Measurements from ENCODE around the gene MRPS27. TPM values are rescaled to one million over a fixed set of nuclear protein-coding genes. Genes with fewer than 3 reads are reported as not detected.
"Not testable (repeated sequence)": the region's sequence is repeated elsewhere in the genome, so short reads cannot be mapped to it uniquely, and the experiment has no call there.

The MRPS27 gene
- total and polyA plus RNA-seq, 2 experiments from 2014 or later, result 36.4 to 58.5 TPM

- peaks cover 10% of the 10 kb centered on the region; the same call in 1 of the 2 replicates for H3K36me3 ChIP-seq (ENCODE audit: low read depth)
- peak; percentile 16 for DNase-seq
- H3K4me3 ChIP-seq, result no peak overlapping the region
- no peak overlapping the region for H3K4me2 ChIP-seq (ENCODE audit: unreplicated experiment)
- no peaks in the 10 kb centered on the region for H3K9me2 ChIP-seq (ENCODE audit: insufficient read depth)
- H3K4me1 ChIP-seq (ENCODE audit: insufficient read depth), result 0 out of 2 replicates have a peak, but pooled peaks cover 3% of the 10 kb centered on the region
- no peak for TF ChIP-seq EZH2phosphoT487 (IDR thresholded peaks at IDR 0.05; ENCODE audit: insufficient read depth, low read depth)
- H4K20me1 ChIP-seq (ENCODE audit: insufficient read depth), result no peaks in the 10 kb centered on the region
- H3K9me3 ChIP-seq (ENCODE audit: low read depth), result no peaks in the 10 kb centered on the region
- in situ Hi-C loops (cut with MboI), result loop anchor here (10.0 kb wide), 1 partner anchor 516 kb away; no protein-coding TSS in a partner anchor
- no peaks in the 10 kb centered on the region for H3F3A ChIP-seq (ENCODE audit: insufficient read depth)
- H2AFZ ChIP-seq, result no peak overlapping the region
- peaks cover 81% of the 10 kb centered on the region for H3K79me2 ChIP-seq (ENCODE audit: insufficient read depth)
- H3K27ac ChIP-seq, result no peak overlapping the region
- 63 to 66% methylated on average over 1 of the region's 1 CpG for WGBS, 2 experiments (ENCODE audit: low coverage in 1 of 2, low lambda C conversion rate in 2 of 2, missing lambda C conversion rate in 2 of 2)
- no peak overlapping the region for H3K9ac ChIP-seq
- H3K27me3 ChIP-seq (replicated peaks; ENCODE audit: insufficient read depth), result no peaks in the 10 kb centered on the region
Observed at GRCh38 chr5:72300590-72301339, 19.3 kb downstream of the MRPS27 start.

- Histone ChIP-seq H3F3A (ENCODE audit: insufficient read depth) (no peaks in the 10 kb centered on the region), H3K79me2 (ENCODE audit: insufficient read depth) (peaks cover 63% of the 10 kb centered on the region), H3K4me2 (ENCODE audit: unreplicated experiment) (no peak overlapping the region), H3K36me3 (ENCODE audit: low read depth) (peaks cover 24% of the 10 kb centered on the region; the same call in 1 of the 2 replicates), H3K9me3 (ENCODE audit: low read depth) (no peaks in the 10 kb centered on the region), H2AFZ (no peak overlapping the region), H3K9ac (no peak overlapping the region), H4K20me1 (ENCODE audit: insufficient read depth) (no peaks in the 10 kb centered on the region), H3K4me1 (ENCODE audit: insufficient read depth) (0 out of 2 replicates have a peak, but pooled peaks cover 3% of the 10 kb centered on the region), H3K4me3 (no peak overlapping the region), H3K9me2 (ENCODE audit: insufficient read depth) (no peaks in the 10 kb centered on the region), H3K27ac (no peak overlapping the region), H3K27me3 (replicated peaks; ENCODE audit: insufficient read depth) (no peaks in the 10 kb centered on the region)
- TF ChIP-seq EZH2phosphoT487 (IDR thresholded peaks at IDR 0.05; ENCODE audit: insufficient read depth, low read depth), result no peak
- TF ChIP-seq EZH2 (IDR thresholded peaks at IDR 0.05; ENCODE audit: insufficient read depth, poor library complexity, severe bottlenecking), result no peak
- DNase-seq, result no peak
- in situ Hi-C loops (cut with MboI), result no loop called here
- 89 to 92% methylated on average over 5 of the region's 5 CpGs for WGBS, 2 experiments (ENCODE audit: low coverage in 1 of 2, low lambda C conversion rate in 2 of 2, missing lambda C conversion rate in 2 of 2)
Observed at GRCh38 chr5:72298711-72299110, 21.3 kb downstream of the MRPS27 start.

- peaks cover 24% of the 10 kb centered on the region; the same call in 1 of the 2 replicates for H3K36me3 ChIP-seq (ENCODE audit: low read depth)
Observed at GRCh38 chr5:72298136-72298535, 21.9 kb downstream of the MRPS27 start.

GRCh38 chr5:72296256-72296655 lies 23.8 kb downstream of the MRPS27 start:
- 97 to 98% methylated on average over 2 of the region's 2 CpGs for WGBS, 2 experiments (ENCODE audit: low coverage in 1 of 2, low lambda C conversion rate in 2 of 2, missing lambda C conversion rate in 2 of 2)
- Histone ChIP-seq H3K4me2 (ENCODE audit: unreplicated experiment) (no peak overlapping the region), H3K4me3 (no peak overlapping the region), H4K20me1 (ENCODE audit: insufficient read depth) (no peaks in the 10 kb centered on the region), H3K79me2 (ENCODE audit: insufficient read depth) (peaks cover 45% of the 10 kb centered on the region), H3K27ac (no peak overlapping the region), H3K36me3 (ENCODE audit: low read depth) (peaks cover 24% of the 10 kb centered on the region; the same call in 1 of the 2 replicates), H3K9me3 (ENCODE audit: low read depth) (no peaks in the 10 kb centered on the region), H3K9me2 (ENCODE audit: insufficient read depth) (no peaks in the 10 kb centered on the region), H3K4me1 (ENCODE audit: insufficient read depth) (0 out of 2 replicates have a peak, but pooled peaks cover 3% of the 10 kb centered on the region), H2AFZ (no peak overlapping the region), H3F3A (ENCODE audit: insufficient read depth) (no peaks in the 10 kb centered on the region), H3K27me3 (replicated peaks; ENCODE audit: insufficient read depth) (no peaks in the 10 kb centered on the region), H3K9ac (no peak overlapping the region)
- in situ Hi-C loops (cut with MboI), result no loop called here
- TF ChIP-seq EZH2phosphoT487 (IDR thresholded peaks at IDR 0.05; ENCODE audit: insufficient read depth, low read depth) (no peak), EZH2 (IDR thresholded peaks at IDR 0.05; ENCODE audit: insufficient read depth, poor library complexity, severe bottlenecking) (no peak)
- no peak for DNase-seq

More at GRCh38 chr5:72298136-72298535, 21.9 kb downstream of the MRPS27 start:
- H2AFZ ChIP-seq; H3K4me3 ChIP-seq; H3K9me3 ChIP-seq (ENCODE audit: low read depth); H3K4me1 ChIP-seq (ENCODE audit: insufficient read depth); H3K27ac ChIP-seq; H3K4me2 ChIP-seq (ENCODE audit: unreplicated experiment); H3K9ac ChIP-seq; H4K20me1 ChIP-seq (ENCODE audit: insufficient read depth); DNase-seq; in situ Hi-C loops (cut with MboI); H3K9me2 ChIP-seq (ENCODE audit: insufficient read depth); H3F3A ChIP-seq (ENCODE audit: insufficient read depth); H3K27me3 ChIP-seq (replicated peaks; ENCODE audit: insufficient read depth): not testable (repeated sequence)
- H3K79me2 ChIP-seq (ENCODE audit: insufficient read depth), result peaks cover 63% of the 10 kb centered on the region
- WGBS, 2 experiments (ENCODE audit: low coverage in 1 of 2, low lambda C conversion rate in 2 of 2, missing lambda C conversion rate in 2 of 2), result 90 to 96% methylated on average over 3 of the region's 3 CpGs

All from GM23248 (cell line).